Measurements from ENCODE around the gene CHCHD4. TPM values are rescaled to one million over a fixed set of nuclear protein-coding genes. Genes with fewer than 3 reads are reported as not detected.

The CHCHD4 gene
- total RNA-seq, 1 experiment from 2014 or later: 27.5 TPM

GRCh38 chr3:14152963-14153355, 28.3 kb upstream of the CHCHD4 start:
- Mint-ChIP-seq H3K4me3 (no peak overlapping the region), H3K4me1 (peaks cover 8% of the 10 kb centered on the region), H3K9me3 (no peaks in the 10 kb centered on the region), H3K27ac (no peak overlapping the region), H3K36me3 (peaks cover 27% of the 10 kb centered on the region), H3K27me3 (ENCODE audit: low read depth) (no peaks in the 10 kb centered on the region)
- TF ChIP-seq ERG (CRISPR knock-in tag; IDR thresholded peaks at IDR 0.05): no peak
- no peak for TF ChIP-seq FOXP1 (CRISPR knock-in tag; IDR thresholded peaks at IDR 0.05; ENCODE audit: borderline replicate concordance)
- TF ChIP-seq RELA (CRISPR knock-in tag; IDR thresholded peaks at IDR 0.05; ENCODE audit: borderline replicate concordance): no peak
- TF ChIP-seq CTCF (IDR thresholded peaks at IDR 0.05): no peak
- TF ChIP-seq AR (CRISPR knock-in tag; IDR thresholded peaks at IDR 0.05): no peak
- no peak for TF ChIP-seq ZNF423 (CRISPR knock-in tag; IDR thresholded peaks at IDR 0.05)
- no peak for TF ChIP-seq ZBTB43 (CRISPR knock-in tag; IDR thresholded peaks at IDR 0.05)
- no peak for TF ChIP-seq MLX (CRISPR knock-in tag; IDR thresholded peaks at IDR 0.05)
- TF ChIP-seq IRF1 (CRISPR knock-in tag; IDR thresholded peaks at IDR 0.05): no peak
- no peak for TF ChIP-seq NR3C1 (CRISPR knock-in tag; conservative IDR thresholded peaks at IDR 0.05; ENCODE audit: low read depth)
- no peak for TF ChIP-seq JAZF1 (CRISPR knock-in tag; IDR thresholded peaks at IDR 0.05)
- TF ChIP-seq CDX4 (CRISPR knock-in tag; IDR thresholded peaks at IDR 0.05; ENCODE audit: borderline replicate concordance): no peak
- TF ChIP-seq ZMAT4 (CRISPR knock-in tag; IDR thresholded peaks at IDR 0.05): no peak
- no peak for TF ChIP-seq RORB (CRISPR knock-in tag; IDR thresholded peaks at IDR 0.05)
- no peak for TF ChIP-seq IRF2 (CRISPR knock-in tag; IDR thresholded peaks at IDR 0.05; ENCODE audit: borderline replicate concordance, low read depth)
- no peak for TF ChIP-seq HMGXB4 (CRISPR knock-in tag; IDR thresholded peaks at IDR 0.05)
- TF ChIP-seq ZSCAN18 (CRISPR knock-in tag; IDR thresholded peaks at IDR 0.05): no peak
- no peak for TF ChIP-seq ZNF219 (CRISPR knock-in tag; IDR thresholded peaks at IDR 0.05; ENCODE audit: borderline replicate concordance)
- TF ChIP-seq ATF1 (CRISPR knock-in tag; IDR thresholded peaks at IDR 0.05): no peak
- CTCF ChIA-PET: interaction anchor here (0.6 to 2.3 kb wide), 6 partner anchors 25 to 495 kb away, joined by 3 to 10 read pairs (median 4); partner anchors contain the start of gene XPC
- no peak for ATAC-seq
- POLR2A ChIA-PET: no interaction called here
- no peak for DNase-seq (ENCODE audit: low spot score)
